Measurements from ENCODE around the gene PER2. TPM values are rescaled to one million over a fixed set of nuclear protein-coding genes. Genes with fewer than 3 reads are reported as not detected.

Gene PER2
- total and polyA plus RNA-seq, 4 donors, result 5.5 to 9.9 (median 9.3) TPM

- WGBS (ENCODE audit: insufficient coverage), result 88% methylated on average over 6 of the region's 7 CpGs
- DNase-seq (ENCODE audit: low read depth in 4 of 6, low spot score in 6 of 6), result no peak
- H3K9me3 ChIP-seq (ENCODE audit: control insufficient read depth, insufficient read depth, low read length), result no peaks in the 10 kb centered on the region
- no peaks in the 10 kb centered on the region for H3K27me3 ChIP-seq (ENCODE audit: control insufficient read depth, insufficient read depth, low read length)
- H3K4me1 ChIP-seq (ENCODE audit: control insufficient read depth, insufficient read depth, low read length), result peaks cover 39% of the 10 kb centered on the region
- H3K27ac ChIP-seq (ENCODE audit: low read depth, low read length), result no peak overlapping the region
- peaks cover 12% of the 10 kb centered on the region for H3K36me3 ChIP-seq (ENCODE audit: control insufficient read depth, insufficient read depth, low read length)
- no peak overlapping the region for H3K4me3 ChIP-seq (ENCODE audit: low read depth, low read length)
Measured at GRCh38 chr2:238235856-238236255, 52.6 kb downstream of the PER2 start.

- H3K36me3 ChIP-seq (ENCODE audit: control insufficient read depth, insufficient read depth, low read length), result peaks cover 12% of the 10 kb centered on the region
- DNase-seq (ENCODE audit: low read depth in 4 of 6, low spot score in 6 of 6), result no peak
- no peak overlapping the region for H3K4me3 ChIP-seq (ENCODE audit: low read depth, low read length)
- WGBS (ENCODE audit: insufficient coverage), result 93% methylated on average over 11 of the region's 11 CpGs
- H3K4me1 ChIP-seq (ENCODE audit: control insufficient read depth, insufficient read depth, low read length), result peaks cover 35% of the 10 kb centered on the region
- H3K9me3 ChIP-seq (ENCODE audit: control insufficient read depth, insufficient read depth, low read length), result no peaks in the 10 kb centered on the region
- H3K27me3 ChIP-seq (ENCODE audit: control insufficient read depth, insufficient read depth, low read length), result no peaks in the 10 kb centered on the region
- H3K27ac ChIP-seq (ENCODE audit: low read depth, low read length), result no peak overlapping the region
Measured at GRCh38 chr2:238235331-238235732, 53.1 kb downstream of the PER2 start.

GRCh38 chr2:238233625-238234024 lies 54.8 kb downstream of the PER2 start:
- WGBS (ENCODE audit: insufficient coverage), result 91% methylated on average over 6 of the region's 12 CpGs
- Histone ChIP-seq H3K27me3 (ENCODE audit: control insufficient read depth, insufficient read depth, low read length) (no peaks in the 10 kb centered on the region), H3K36me3 (ENCODE audit: control insufficient read depth, insufficient read depth, low read length) (peaks cover 8% of the 10 kb centered on the region), H3K4me1 (ENCODE audit: control insufficient read depth, insufficient read depth, low read length) (peaks cover 43% of the 10 kb centered on the region), H3K27ac (ENCODE audit: low read depth, low read length) (no peak overlapping the region), H3K4me3 (ENCODE audit: low read depth, low read length) (no peak overlapping the region), H3K9me3 (ENCODE audit: control insufficient read depth, insufficient read depth, low read length) (no peaks in the 10 kb centered on the region)
- no peak for DNase-seq (ENCODE audit: low read depth in 4 of 6, low spot score in 6 of 6)

- Histone ChIP-seq H3K27ac (ENCODE audit: low read depth, low read length) (no peak overlapping the region), H3K4me1 (ENCODE audit: control insufficient read depth, insufficient read depth, low read length) (peaks cover 50% of the 10 kb centered on the region), H3K36me3 (ENCODE audit: control insufficient read depth, insufficient read depth, low read length) (peaks cover 12% of the 10 kb centered on the region), H3K4me3 (ENCODE audit: low read depth, low read length) (peak overlapping the region; percentile 80), H3K27me3 (ENCODE audit: control insufficient read depth, insufficient read depth, low read length) (no peaks in the 10 kb centered on the region), H3K9me3 (ENCODE audit: control insufficient read depth, insufficient read depth, low read length) (no peaks in the 10 kb centered on the region)
- DNase-seq (ENCODE audit: low read depth in 4 of 6, low spot score in 6 of 6), result no peak
- 47% methylated on average over 21 of the region's 21 CpGs for WGBS (ENCODE audit: insufficient coverage)
Measured at GRCh38 chr2:238231809-238232208, 56.6 kb downstream of the PER2 start.

GRCh38 chr2:238231251-238231793 lies 57.1 kb downstream of the PER2 start:
- H3K27ac ChIP-seq (ENCODE audit: low read depth, low read length), result peak overlapping the region; percentile 47
- 2% methylated on average over 46 of the region's 46 CpGs for WGBS (ENCODE audit: insufficient coverage)
- DNase-seq (ENCODE audit: low read depth in 4 of 6, low spot score in 6 of 6), result peak in 2 of 6 donors; percentile 88 to 91

GRCh38 chr2:238230699-238231098 lies 57.7 kb downstream of the PER2 start:
- Histone ChIP-seq H3K27me3 (ENCODE audit: control insufficient read depth, insufficient read depth, low read length) (no peaks in the 10 kb centered on the region), H3K27ac (ENCODE audit: low read depth, low read length) (no peak overlapping the region), H3K4me1 (ENCODE audit: control insufficient read depth, insufficient read depth, low read length) (peaks cover 59% of the 10 kb centered on the region), H3K9me3 (ENCODE audit: control insufficient read depth, insufficient read depth, low read length) (no peaks in the 10 kb centered on the region), H3K4me3 (ENCODE audit: low read depth, low read length) (peak overlapping the region; percentile 80), H3K36me3 (ENCODE audit: control insufficient read depth, insufficient read depth, low read length) (peaks cover 19% of the 10 kb centered on the region)
- WGBS (ENCODE audit: insufficient coverage), result 76% methylated on average over 5 of the region's 5 CpGs
- DNase-seq (ENCODE audit: low read depth in 4 of 6, low spot score in 6 of 6), result no peak

More at GRCh38 chr2:238231251-238231793, 57.1 kb downstream of the PER2 start:
- Histone ChIP-seq H3K4me3 (ENCODE audit: low read depth, low read length) (peak overlapping the region; percentile 80), H3K27me3 (ENCODE audit: control insufficient read depth, insufficient read depth, low read length) (no peaks in the 10 kb centered on the region), H3K36me3 (ENCODE audit: control insufficient read depth, insufficient read depth, low read length) (peaks cover 13% of the 10 kb centered on the region), H3K9me3 (ENCODE audit: control insufficient read depth, insufficient read depth, low read length) (no peaks in the 10 kb centered on the region), H3K4me1 (ENCODE audit: control insufficient read depth, insufficient read depth, low read length) (peaks cover 53% of the 10 kb centered on the region)

- H3K4me3 ChIP-seq (ENCODE audit: low read depth, low read length), result no peak overlapping the region
- 37% methylated on average over 4 of the region's 4 CpGs for WGBS (ENCODE audit: insufficient coverage)
- H3K27me3 ChIP-seq (ENCODE audit: control insufficient read depth, insufficient read depth, low read length), result no peaks in the 10 kb centered on the region
- no peaks in the 10 kb centered on the region for H3K9me3 ChIP-seq (ENCODE audit: control insufficient read depth, insufficient read depth, low read length)
- peak in 1 of 6 donors; percentile 31 for DNase-seq (ENCODE audit: low read depth in 4 of 6, low spot score in 6 of 6)
- H3K36me3 ChIP-seq (ENCODE audit: control insufficient read depth, insufficient read depth, low read length), result peaks cover 31% of the 10 kb centered on the region
- peak overlapping the region; percentile 71 for H3K27ac ChIP-seq (ENCODE audit: low read depth, low read length)
- H3K4me1 ChIP-seq (ENCODE audit: control insufficient read depth, insufficient read depth, low read length), result peaks cover 63% of the 10 kb centered on the region
Measured at GRCh38 chr2:238228700-238229099, 59.7 kb downstream of the PER2 start.

- no peaks in the 10 kb centered on the region for H3K9me3 ChIP-seq (ENCODE audit: control insufficient read depth, insufficient read depth, low read length)
- no peak overlapping the region for H3K27ac ChIP-seq (ENCODE audit: low read depth, low read length)
- no peaks in the 10 kb centered on the region for H3K27me3 ChIP-seq (ENCODE audit: control insufficient read depth, insufficient read depth, low read length)
- H3K4me3 ChIP-seq (ENCODE audit: low read depth, low read length), result no peak overlapping the region
- 65% methylated on average over 7 of the region's 11 CpGs for WGBS (ENCODE audit: insufficient coverage)
- no peak for DNase-seq (ENCODE audit: low read depth in 4 of 6, low spot score in 6 of 6)
- peaks cover 63% of the 10 kb centered on the region for H3K4me1 ChIP-seq (ENCODE audit: control insufficient read depth, insufficient read depth, low read length)
- H3K36me3 ChIP-seq (ENCODE audit: control insufficient read depth, insufficient read depth, low read length), result peaks cover 31% of the 10 kb centered on the region
Measured at GRCh38 chr2:238227587-238228032, 60.8 kb downstream of the PER2 start.

GRCh38 chr2:238226698-238227586 lies 61.5 kb downstream of the PER2 start:
- WGBS (ENCODE audit: insufficient coverage), result 89% methylated on average over 7 of the region's 8 CpGs
- no peak for DNase-seq (ENCODE audit: low read depth in 4 of 6, low spot score in 6 of 6)
- H3K4me1 ChIP-seq (ENCODE audit: control insufficient read depth, insufficient read depth, low read length), result peaks cover 61% of the 10 kb centered on the region
- no peak overlapping the region for H3K27ac ChIP-seq (ENCODE audit: low read depth, low read length)
- H3K36me3 ChIP-seq (ENCODE audit: control insufficient read depth, insufficient read depth, low read length), result peaks cover 31% of the 10 kb centered on the region
- no peaks in the 10 kb centered on the region for H3K27me3 ChIP-seq (ENCODE audit: control insufficient read depth, insufficient read depth, low read length)
- H3K9me3 ChIP-seq (ENCODE audit: control insufficient read depth, insufficient read depth, low read length), result no peaks in the 10 kb centered on the region
- H3K4me3 ChIP-seq (ENCODE audit: low read depth, low read length), result no peak overlapping the region

Data from spinal cord (tissue), 10 donors.